ENCODE measurements around the gene SMIM1. TPM values are rescaled to one million over a fixed set of nuclear protein-coding genes. Genes with fewer than 3 reads are reported as not detected.

SMIM1 gene
- total RNA-seq, 6 donors from 2014 or later, result 2.8 to 20.8 (median 13.5) TPM

- WGBS, 2 donors, result 92% methylated on average over 35 to 38 of the region's 38 CpGs
- no peak overlapping the region for H3K4me3 ChIP-seq
- H3K27ac ChIP-seq, result no peak overlapping the region
- no peak for TF ChIP-seq EP300 (IDR thresholded peaks at IDR 0.05)
- no peak for TF ChIP-seq POLR2AphosphoS5 (IDR thresholded peaks at IDR 0.05)
- TF ChIP-seq POLR2A (IDR thresholded peaks at IDR 0.05), result no peak
- TF ChIP-seq, protein P1, sequence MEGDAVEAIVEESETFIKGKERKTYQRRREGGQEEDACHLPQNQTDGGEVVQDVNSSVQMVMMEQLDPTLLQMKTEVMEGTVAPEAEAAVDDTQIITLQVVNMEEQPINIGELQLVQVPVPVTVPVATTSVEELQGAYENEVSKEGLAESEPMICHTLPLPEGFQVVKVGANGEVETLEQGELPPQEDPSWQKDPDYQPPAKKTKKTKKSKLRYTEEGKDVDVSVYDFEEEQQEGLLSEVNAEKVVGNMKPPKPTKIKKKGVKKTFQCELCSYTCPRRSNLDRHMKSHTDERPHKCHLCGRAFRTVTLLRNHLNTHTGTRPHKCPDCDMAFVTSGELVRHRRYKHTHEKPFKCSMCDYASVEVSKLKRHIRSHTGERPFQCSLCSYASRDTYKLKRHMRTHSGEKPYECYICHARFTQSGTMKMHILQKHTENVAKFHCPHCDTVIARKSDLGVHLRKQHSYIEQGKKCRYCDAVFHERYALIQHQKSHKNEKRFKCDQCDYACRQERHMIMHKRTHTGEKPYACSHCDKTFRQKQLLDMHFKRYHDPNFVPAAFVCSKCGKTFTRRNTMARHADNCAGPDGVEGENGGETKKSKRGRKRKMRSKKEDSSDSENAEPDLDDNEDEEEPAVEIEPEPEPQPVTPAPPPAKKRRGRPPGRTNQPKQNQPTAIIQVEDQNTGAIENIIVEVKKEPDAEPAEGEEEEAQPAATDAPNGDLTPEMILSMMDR (IDR thresholded peaks at IDR 0.05), result no peak
- no peaks in the 10 kb centered on the region for H3K9me3 ChIP-seq
- H3K27me3 ChIP-seq, result no peaks in the 10 kb centered on the region
- no peak for ATAC-seq (ENCODE audit: low FRiP score in 2 of 2)
- no peak for DNase-seq
- H3K36me3 ChIP-seq, result peaks cover 16 to 65% (median 38%) of the 10 kb centered on the region in 4 donors
- H3K4me1 ChIP-seq, result no peaks in the 10 kb centered on the region
These were observed 44.0 kb downstream of the SMIM1 start for GRCh38 chr1:3816331-3817137.

DNA sequence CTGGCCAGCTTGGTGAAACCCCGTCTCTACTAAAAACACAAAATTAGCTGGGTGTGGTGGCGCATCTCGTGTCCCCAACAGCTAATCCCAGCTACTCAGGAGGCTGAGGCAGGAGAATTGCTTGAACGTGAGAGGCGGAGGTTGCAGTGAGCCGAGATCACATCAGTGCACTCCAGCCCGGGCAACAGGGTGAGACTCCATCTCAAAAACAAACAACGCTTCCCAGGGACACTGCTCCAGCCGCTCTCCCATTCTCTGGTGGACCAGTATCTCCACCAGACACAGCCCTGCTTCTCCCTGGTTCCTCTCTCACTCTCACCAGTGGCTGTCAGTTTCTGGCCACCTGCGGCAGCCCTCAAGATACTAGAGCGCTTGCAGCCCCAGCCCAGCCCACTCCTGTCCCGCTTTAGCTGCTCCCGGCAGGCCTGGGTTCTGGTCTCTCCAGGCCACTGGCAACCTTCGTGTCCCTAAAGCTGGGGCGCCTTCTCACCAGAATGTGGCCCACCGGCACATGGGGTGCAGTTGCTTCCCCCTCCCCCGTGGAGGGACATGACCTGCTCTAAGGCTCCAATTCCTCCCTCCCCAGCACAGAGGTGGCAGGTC lies 44.7 kb downstream of the SMIM1 start:
- no peak for DNase-seq
- WGBS, 2 donors, result 92 to 97% methylated on average over 14 to 17 of the region's 17 CpGs

GRCh38 chr1:3817821-3818597 lies 45.5 kb downstream of the SMIM1 start:
- 90 to 91% methylated on average over 28 of the region's 28 CpGs for WGBS, 2 donors
- ATAC-seq (ENCODE audit: low FRiP score in 2 of 2) (no peak), DNase-seq (no peak)
- TF ChIP-seq, protein P1 (IDR thresholded peaks at IDR 0.05), result no peak
- no peak for TF ChIP-seq POLR2A (IDR thresholded peaks at IDR 0.05)
- TF ChIP-seq POLR2AphosphoS5 (IDR thresholded peaks at IDR 0.05), result no peak
- no peak for TF ChIP-seq EP300 (IDR thresholded peaks at IDR 0.05)
- Histone ChIP-seq H3K36me3 (peaks cover 16 to 80% (median 50%) of the 10 kb centered on the region in 4 donors), H3K27me3 (no peaks in the 10 kb centered on the region), H3K9me3 (no peaks in the 10 kb centered on the region), H3K4me1 (no peaks in the 10 kb centered on the region), H3K27ac (no peak overlapping the region), H3K4me3 (no peak overlapping the region)

More for the DNA sequence above, 44.7 kb downstream of the SMIM1 start:
- no peak for ATAC-seq (ENCODE audit: low FRiP score in 2 of 2)
- Histone ChIP-seq H3K36me3 (peaks cover 16 to 72% (median 44%) of the 10 kb centered on the region in 4 donors), H3K27me3 (no peaks in the 10 kb centered on the region), H3K27ac (no peak overlapping the region), H3K9me3 (no peaks in the 10 kb centered on the region), H3K4me1 (no peaks in the 10 kb centered on the region), H3K4me3 (no peak overlapping the region)
- TF ChIP-seq POLR2A (IDR thresholded peaks at IDR 0.05) (no peak), POLR2AphosphoS5 (IDR thresholded peaks at IDR 0.05) (no peak), EP300 (IDR thresholded peaks at IDR 0.05) (no peak)
- TF ChIP-seq, protein P1 (IDR thresholded peaks at IDR 0.05), result no peak

DNA sequence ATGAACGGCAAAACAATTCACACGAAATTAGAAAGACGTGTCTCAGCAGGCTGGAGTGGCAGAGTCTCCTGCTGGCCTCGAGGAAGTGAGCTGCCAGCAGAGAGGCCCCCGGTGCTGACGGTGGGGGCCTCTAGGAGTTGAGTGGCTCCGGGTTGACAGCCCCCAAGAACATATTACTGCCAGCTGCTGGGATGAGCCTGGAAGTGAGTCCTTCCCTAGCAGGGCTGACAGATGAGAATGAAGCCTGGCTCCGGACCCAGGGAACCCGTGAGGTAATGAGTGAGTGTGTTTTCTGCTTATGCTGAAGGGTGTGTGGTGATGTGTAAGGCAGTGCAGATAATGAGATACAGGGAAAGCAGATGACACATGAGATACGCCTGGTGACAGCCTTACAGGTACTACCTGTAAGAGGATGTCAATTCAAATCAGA lies 47.2 kb downstream of the SMIM1 start:
- H3K9me3 ChIP-seq, result no peaks in the 10 kb centered on the region
- ATAC-seq (ENCODE audit: low FRiP score in 2 of 2), result no peak
- H3K27me3 ChIP-seq, result no peaks in the 10 kb centered on the region
- TF ChIP-seq POLR2AphosphoS5 (IDR thresholded peaks at IDR 0.05), result no peak
- TF ChIP-seq EP300 (IDR thresholded peaks at IDR 0.05), result no peak
- TF ChIP-seq, protein P1 (IDR thresholded peaks at IDR 0.05), result no peak
- TF ChIP-seq POLR2A (IDR thresholded peaks at IDR 0.05), result no peak
- H3K36me3 ChIP-seq, result peaks cover 12 to 84% (median 57%) of the 10 kb centered on the region in 4 donors
- no peak overlapping the region for H3K27ac ChIP-seq
- H3K4me1 ChIP-seq, result no peaks in the 10 kb centered on the region
- no peak for DNase-seq
- H3K4me3 ChIP-seq, result no peak overlapping the region
- 73% methylated on average over 10 of the region's 10 CpGs for WGBS, 2 donors
